SK-N-SH (cell line): Measurements from ENCODE around the gene PFKL. TPM values are rescaled to one million over a fixed set of nuclear protein-coding genes. Genes with fewer than 3 reads are reported as not detected.

Experiments
- CTCF ChIA-PET: fragments of 300-600, 350-600 bp; formaldehyde crosslinking; extraction: SDS; loops from one replicate; lab custom pipeline; 2021; lab: Yijun Ruan, JAX
- POLR2A ChIA-PET: fragments of 350-600 bp; sonication (Branson Sonifier 250); formaldehyde crosslinking; extraction: SDS; loops from one replicate; lab custom pipeline; 2020; ENCODE audit warnings: antibody characterized with exemption, inconsistent platforms; lab: Yijun Ruan, JAX
- DNase-seq: peaks from one replicate; pipeline ENCODE4 v3.0.0; 2012
- H2AFZ ChIP-seq: fragments of 200-600 bp; sonication (generic); 2 replicates; pipeline ENCODE4 v1.8.1; 2016; ENCODE audit warnings: antibody characterized with exemption, mild to moderate bottlenecking, low read depth
- H3F3A ChIP-seq: fragments of 200-600 bp; sonication (generic); replicated peaks from 2 replicates; pipeline ENCODE3; 2016; ENCODE audit warnings: antibody characterized with exemption, mild to moderate bottlenecking; ENCODE audit not compliant: insufficient read depth
- H3K27ac ChIP-seq, 2 experiments: fragments of 200-500 bp in 1 of 2; fragments of 200-600 bp in 1 of 2; sonication (Bioruptor generic) in 1 of 2; sonication (generic), shearing (Covaris generic) in 1 of 2; 2 replicates each; pipeline versions ENCODE4 v1.5.1 to v1.6.1; 2014 to 2016; ENCODE audit warnings: low read depth in 2 of 2, inconsistent platforms in 1 of 2, low read length in 1 of 2, mild to moderate bottlenecking in 1 of 2, mixed read lengths in 1 of 2
- H3K27me3 ChIP-seq: fragments of 200-600 bp; sonication (generic), shearing (Covaris generic); 2 replicates; pipeline ENCODE4 v1.6.1; 2016; ENCODE audit warnings: mixed run types; ENCODE audit not compliant: insufficient read depth
- H3K36me3 ChIP-seq, 2 experiments: fragments of 200-500 bp in 1 of 2; fragments of 200-600 bp in 1 of 2; sonication (Bioruptor generic) in 1 of 2; sonication (generic) in 1 of 2; replicated peaks in 1 of 2; 2 replicates each; pipeline versions ENCODE3 to v1.5.1; 2014 to 2016; ENCODE audit warnings: low read length in 1 of 2, mild to moderate bottlenecking in 1 of 2; ENCODE audit not compliant: insufficient read depth in 2 of 2, control insufficient read depth in 1 of 2
- H3K4me1 ChIP-seq, 2 experiments: fragments of 200-500 bp in 1 of 2; fragments of 200-600 bp in 1 of 2; sonication (Bioruptor generic) in 1 of 2; sonication (generic), shearing (Covaris generic) in 1 of 2; 2 replicates each; pipeline versions ENCODE4 v1.5.1 to v1.6.1; 2014 to 2016; ENCODE audit warnings: low read depth in 1 of 2, low read length in 1 of 2, mixed run types in 1 of 2; ENCODE audit not compliant: insufficient read depth in 2 of 2, control insufficient read depth in 1 of 2
- H3K4me2 ChIP-seq: fragments of 200-600 bp; sonication (generic), shearing (Covaris generic); 2 replicates; pipeline ENCODE4 v1.6.1; 2017; ENCODE audit warnings: mixed run types
- H3K4me3 ChIP-seq, 2 experiments: fragments of 200-500 bp in 1 of 2; fragments of 200-600 bp in 1 of 2; sonication (Bioruptor generic) in 1 of 2; sonication (generic), shearing (Covaris generic) in 1 of 2; 2 replicates each; pipeline versions ENCODE4 v1.5.1 to v1.8.1; 2014 to 2016; ENCODE audit warnings: low read depth in 2 of 2, inconsistent platforms in 1 of 2, low read length in 1 of 2, mild to moderate bottlenecking in 1 of 2, mixed read lengths in 1 of 2, moderate library complexity in 1 of 2
- H3K79me2 ChIP-seq: fragments of 200-600 bp; sonication (generic); 2 replicates; pipeline ENCODE4 v1.8.1; 2017; ENCODE audit warnings: mild to moderate bottlenecking; ENCODE audit not compliant: insufficient read depth
- H3K9ac ChIP-seq: fragments of 200-600 bp; sonication (generic); 2 replicates; pipeline ENCODE4 v1.6.1; 2017; ENCODE audit warnings: mixed run types
- H3K9me2 ChIP-seq: fragments of 200-600 bp; sonication (generic); 2 replicates; pipeline ENCODE4 v1.6.1; 2017; ENCODE audit warnings: mixed run types
- H3K9me3 ChIP-seq: fragments of 200-600 bp; sonication (generic); 2 replicates; pipeline ENCODE4 v1.6.1; 2017; ENCODE audit warnings: mixed run types, mild to moderate bottlenecking, moderate library complexity
- H4K20me1 ChIP-seq: fragments of 200-600 bp; sonication (generic); 2 replicates; pipeline ENCODE4 v1.6.1; 2017; ENCODE audit warnings: mild to moderate bottlenecking, mixed run types; ENCODE audit not compliant: insufficient read depth
- CHD2 ChIP-seq: fragments of 150-350 bp; IDR thresholded peaks from 2 replicates; pipeline ENCODE4 v1.6.1; 2018; ENCODE audit warnings: low read length; ENCODE audit not compliant: partially characterized antibody
- CTCF ChIP-seq: fragments of 200-600 bp; sonication (generic); IDR thresholded peaks from 2 replicates; pipeline ENCODE4 v1.6.1; 2017; ENCODE audit warnings: antibody characterized with exemption, mild to moderate bottlenecking, moderate library complexity
- EP300 ChIP-seq, 2 experiments: IDR thresholded peaks; 2 replicates each; pipeline versions ENCODE4 v1.4.0 to v1.6.1; 2012; ENCODE audit warnings: borderline replicate concordance in 1 of 2, low read depth in 1 of 2, low read length in 1 of 2
- EZH2phosphoT487 ChIP-seq: fragments of 200-600 bp; sonication (generic); IDR thresholded peaks from 2 replicates; pipeline ENCODE4 v1.6.1; 2017; ENCODE audit warnings: low read depth, mixed run types, mild to moderate bottlenecking, antibody characterized with exemption, moderate library complexity, borderline replicate concordance
- FOSL2 ChIP-seq: IDR thresholded peaks from 2 replicates; pipeline ENCODE4 v1.4.0; 2012; ENCODE audit warnings: low read depth, mild to moderate bottlenecking, moderate library complexity, borderline replicate concordance
- FOXJ3 ChIP-seq: sonication (generic); formaldehyde crosslinking; IDR thresholded peaks from 2 replicates; pipeline ENCODE4 v1.5.1; 2020; ENCODE audit warnings: mild to moderate bottlenecking, missing genetic modification reagents
- IRF3 ChIP-seq: fragments of 150-350 bp; IDR thresholded peaks from 2 replicates; pipeline ENCODE4 v1.6.1; 2016; ENCODE audit warnings: mild to moderate bottlenecking, low read depth, low read length
- JUND ChIP-seq: IDR thresholded peaks from 2 replicates; pipeline ENCODE4 v1.4.0; 2012
- MAX ChIP-seq: IDR thresholded peaks from 2 replicates; pipeline ENCODE4 v1.4.0; 2012; ENCODE audit warnings: low read depth
- MEF2A ChIP-seq: IDR thresholded peaks from 2 replicates; pipeline ENCODE4 v1.4.0; 2012; ENCODE audit warnings: low read depth, borderline replicate concordance
- NFIC ChIP-seq: IDR thresholded peaks from 2 replicates; pipeline ENCODE4 v1.4.0; 2012; ENCODE audit warnings: borderline replicate concordance
- NRF1 ChIP-seq: IDR thresholded peaks from 2 replicates; pipeline ENCODE4 v1.6.1; 2012; ENCODE audit warnings: low read depth, mild to moderate bottlenecking, low read length
- PBX3 ChIP-seq: IDR thresholded peaks from 2 replicates; pipeline ENCODE4; 2012
- RAD21 ChIP-seq: IDR thresholded peaks from 2 replicates; pipeline ENCODE4 v1.6.1; 2012; ENCODE audit warnings: mild to moderate bottlenecking, low read length
- RCOR1 ChIP-seq: fragments of 150-350 bp; IDR thresholded peaks from 2 replicates; pipeline ENCODE4 v1.6.1; 2017; ENCODE audit warnings: antibody characterized with exemption, low read length
- SMC3 ChIP-seq: IDR thresholded peaks from 2 replicates; pipeline ENCODE4 v1.6.1; 2012; ENCODE audit warnings: low read depth, low read length, improper control_type of control experiment
- TAF1 ChIP-seq: IDR thresholded peaks from 2 replicates; pipeline ENCODE4 v1.6.1; 2012; ENCODE audit warnings: low read depth, mild to moderate bottlenecking, low read length, moderate library complexity, borderline replicate concordance
- TCF12 ChIP-seq: IDR thresholded peaks from 2 replicates; pipeline ENCODE4 v1.4.0; 2012
- USF1 ChIP-seq: IDR thresholded peaks from 2 replicates; pipeline ENCODE4 v1.4.0; 2012; ENCODE audit warnings: low read depth, borderline replicate concordance
- WGBS: methylation state at CpG from one replicate; pipeline ENCODE4 v1.1.6; 2017; ENCODE audit warnings: low lambda C conversion rate; 5-methylcytosine and 5-hydroxymethylcytosine counted together
- polyA plus RNA-seq, 3 experiments: library from polyadenylated mRNA; depleted of rRNA; stranded (reverse); fragments of >200 nt; gene quantifications; 2 replicates each; pipeline ENCODE4 v1.2.3, GENCODE V29; 2012

The PFKL gene
- polyA plus RNA-seq, 1 of the 3 experiments (the other 2 are of a cell fraction) = 118 TPM

- Histone ChIP-seq H3K4me2 (no peak overlapping the region), H3K27me3 (peaks cover 5% of the 10 kb centered on the region; the same call in 1 of the 2 replicates), H3K36me3 (no peaks in the 10 kb centered on the region), H3K4me3 (no peak overlapping the region), H3K9me2 (no peaks in the 10 kb centered on the region), H3K27ac (no peak overlapping the region), H2AFZ (no peak overlapping the region), H3K4me1 (no peaks in the 10 kb centered on the region; a peak in 1 of 4 replicates), H3F3A (no peaks in the 10 kb centered on the region), H3K9me3 (no peaks in the 10 kb centered on the region), H3K9ac (no peak overlapping the region), H4K20me1 (no peaks in the 10 kb centered on the region)
- POLR2A ChIA-PET = no interaction called here
- 78% methylated on average over 16 of the region's 19 CpGs for WGBS
- DNase-seq = no peak
- TF ChIP-seq USF1 = no peak
- no peak for TF ChIP-seq PBX3
- TF ChIP-seq IRF3 = no peak
- no peak for TF ChIP-seq EP300 (IDR thresholded peaks at IDR 0.05; ENCODE audit: borderline replicate concordance in 1 of 2, low read depth in 1 of 2, low read length in 1 of 2)
- TF ChIP-seq EZH2phosphoT487 = no peak
- no peak for TF ChIP-seq FOXJ3 (CRISPR knock-in tag)
- no peak for TF ChIP-seq JUND
- no peak for TF ChIP-seq TAF1
- no peak for TF ChIP-seq TCF12
- TF ChIP-seq MEF2A = no peak
- no peak for TF ChIP-seq SMC3
- TF ChIP-seq NRF1 = no peak
- TF ChIP-seq MAX = no peak
- no peak for TF ChIP-seq NFIC
- no peak for TF ChIP-seq CHD2
- TF ChIP-seq FOSL2 = no peak
- TF ChIP-seq RCOR1 = no peak
- no peak for TF ChIP-seq RAD21
- no peak for TF ChIP-seq CTCF
- TF ChIP-seq, all 33 proteins: peak for 0
- CTCF ChIA-PET = no interaction called here
- no peaks in the 10 kb centered on the region for H3K79me2 ChIP-seq
Measured at GRCh38 chr21:44279354-44280260, 20.2 kb upstream of the PFKL start.
